EH (cell line): ENCODE results near the gene DUSP14.

Experiments
- DNase-seq: peaks from one replicate; pipeline ENCODE4 v3.0.0-alpha.2; 2015; ENCODE audit warnings: low read depth

DUSP14 gene

GRCh38 chr17:37562016-37562745, 72.5 kb downstream of the DUSP14 start:
- DNase-seq, result no peak
